Right lobe of liver (tissue), 6 donors: ENCODE data around the gene ATP7B. TPM values are rescaled to one million over a fixed set of nuclear protein-coding genes. Genes with fewer than 3 reads are reported as not detected.
"Not testable (repeated sequence)": the region's sequence is repeated elsewhere in the genome, so short reads cannot be mapped to it uniquely, and the experiment has no call there.

Source experiments
- ATAC-seq, 4 donors: fragments of 200-7000 bp; cut with Tn5 transposase; one replicate each; pipeline ENCODE4 v1.9.1; 2020; ENCODE audit warnings: mild to moderate bottlenecking in 4 of 4, moderate library complexity in 4 of 4
- DNase-seq, 3 donors: peaks; one replicate each; pipeline ENCODE4 v3.0.0-alpha.2; 2020
- H3K27ac ChIP-seq, 3 donors: fragments of 200-600 bp; one replicate each; pipeline ENCODE4 v1.8.0; 2022
- H3K27me3 ChIP-seq, 2 donors: fragments of 200-600 bp; one replicate each; pipeline ENCODE4 v1.8.0; 2022
- H3K36me3 ChIP-seq, 4 donors: fragments of 200-600 bp; sonication (generic) in 1 of 4; one replicate each; pipeline versions ENCODE4 v1.5.1 to v1.8.0; 2017 to 2022; ENCODE audit warnings: control low read depth in 1 of 4
- H3K4me1 ChIP-seq, 4 donors: fragments of 200-600 bp; sonication (generic) in 1 of 4; one replicate each; pipeline versions ENCODE4 v1.5.1 to v1.8.0; 2017 to 2022; ENCODE audit warnings: control low read depth in 1 of 4
- H3K4me3 ChIP-seq, 3 donors: fragments of 200-600 bp; one replicate each; pipeline ENCODE4 v1.8.0; 2022
- H3K9me3 ChIP-seq, 4 donors: fragments of 200-600 bp; sonication (generic) in 1 of 4; one replicate each; pipeline versions ENCODE4 v1.5.1 to v1.8.0; 2017 to 2022; ENCODE audit warnings: control low read depth in 1 of 4
- POLR2A ChIP-seq: fragments of 450-650 bp; IDR thresholded peaks from one replicate; pipeline ENCODE4 v1.6.1; 2017; ENCODE audit warnings: antibody characterized with exemption, mild to moderate bottlenecking
- WGBS: methylation state at CpG from one replicate; pipeline ENCODE4 v1.1.6; 2018; ENCODE audit warnings: low coverage, low lambda C conversion rate; ENCODE audit not compliant: insufficient coverage; ENCODE audit errors: missing lambda C conversion rate; 5-methylcytosine and 5-hydroxymethylcytosine counted together
- intact Hi-C, 2 donors: fragments of 100-400 bp; cut with DNase I; formaldehyde crosslinking; loops; one replicate each; pipeline versions ENCODE4 v1.11.2 to v1.14.1; 2022
- total RNA-seq, 6 experiments: library from RNA; depleted of rRNA in 2 of 6; stranded (reverse); fragments of >200 nt in 2 of 6; fragmentation: NEBNext Ultra II Directional in 3 of 6; extraction: Animal tissue kit (Norgen Biotek cat#: 25700) in 3 of 6; gene quantifications; one replicate each; pipeline versions ENCODE4 v1.1.0 to v1.2.4, GENCODE V29; 2016 to 2023
- TF ChIP-seq, protein P1 (sequence below), 4 donors: fragments of 200-600 bp in 3 of 4; fragments of 450-650 bp in 1 of 4; IDR thresholded peaks; one replicate each; pipeline versions ENCODE4 v1.5.1 to v1.8.0; 2016 to 2022; ENCODE audit warnings: antibody characterized with exemption in 4 of 4, mild to moderate bottlenecking in 2 of 4
- donor health status: DM: no; HTN: yes; CAD: no.
- donor health status: DM: no; HTN: no; CAD: no.
- donor health status: DM: no; HTN: no; CAD: no.
- donor health status: DM: no; HTN: yes; CAD: no.
- donor health status: DM: no; HTN: yes; CAD: no.

ATP7B gene
- total RNA-seq, 6 experiments from 2014 or later: 17.1 to 27.6 (median 21.6) TPM

DNA sequence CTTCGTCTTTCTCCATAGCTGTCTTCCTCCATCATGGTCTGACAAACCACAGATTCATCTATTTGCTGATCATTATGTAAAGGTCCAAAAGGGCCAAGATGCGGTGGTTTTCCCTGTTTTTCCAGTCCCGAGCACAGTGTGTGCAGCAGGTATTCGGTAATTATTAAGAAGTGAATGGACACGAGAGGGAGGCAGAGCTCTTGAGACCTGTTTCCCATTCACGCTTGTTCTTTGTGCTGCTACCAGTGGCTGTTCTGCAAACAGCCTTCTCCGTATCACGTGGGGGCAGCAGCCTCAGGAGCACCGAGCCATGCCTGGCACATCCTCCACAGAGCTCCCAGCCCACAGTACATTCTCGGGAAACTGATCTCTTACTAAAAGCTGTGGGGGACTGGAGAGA lies 99.2 kb downstream of the ATP7B start:
- intact Hi-C loops: no loop called here
- Histone ChIP-seq H3K36me3 (no peaks in the 10 kb centered on the region), H3K9me3 (no peaks in the 10 kb centered on the region), H3K27ac (no peak overlapping the region), H3K4me1 (peaks cover 0 to 5% (median 3%) of the 10 kb centered on the region in 4 donors), H3K4me3 (no peak overlapping the region), H3K27me3 (no peaks in the 10 kb centered on the region)
- TF ChIP-seq POLR2A: no peak
- TF ChIP-seq, protein P1, sequence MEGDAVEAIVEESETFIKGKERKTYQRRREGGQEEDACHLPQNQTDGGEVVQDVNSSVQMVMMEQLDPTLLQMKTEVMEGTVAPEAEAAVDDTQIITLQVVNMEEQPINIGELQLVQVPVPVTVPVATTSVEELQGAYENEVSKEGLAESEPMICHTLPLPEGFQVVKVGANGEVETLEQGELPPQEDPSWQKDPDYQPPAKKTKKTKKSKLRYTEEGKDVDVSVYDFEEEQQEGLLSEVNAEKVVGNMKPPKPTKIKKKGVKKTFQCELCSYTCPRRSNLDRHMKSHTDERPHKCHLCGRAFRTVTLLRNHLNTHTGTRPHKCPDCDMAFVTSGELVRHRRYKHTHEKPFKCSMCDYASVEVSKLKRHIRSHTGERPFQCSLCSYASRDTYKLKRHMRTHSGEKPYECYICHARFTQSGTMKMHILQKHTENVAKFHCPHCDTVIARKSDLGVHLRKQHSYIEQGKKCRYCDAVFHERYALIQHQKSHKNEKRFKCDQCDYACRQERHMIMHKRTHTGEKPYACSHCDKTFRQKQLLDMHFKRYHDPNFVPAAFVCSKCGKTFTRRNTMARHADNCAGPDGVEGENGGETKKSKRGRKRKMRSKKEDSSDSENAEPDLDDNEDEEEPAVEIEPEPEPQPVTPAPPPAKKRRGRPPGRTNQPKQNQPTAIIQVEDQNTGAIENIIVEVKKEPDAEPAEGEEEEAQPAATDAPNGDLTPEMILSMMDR (IDR thresholded peaks at IDR 0.05): no peak
- no peak for DNase-seq
- 81% methylated on average over 4 of the region's 10 CpGs for WGBS
- ATAC-seq: no peak

DNA sequence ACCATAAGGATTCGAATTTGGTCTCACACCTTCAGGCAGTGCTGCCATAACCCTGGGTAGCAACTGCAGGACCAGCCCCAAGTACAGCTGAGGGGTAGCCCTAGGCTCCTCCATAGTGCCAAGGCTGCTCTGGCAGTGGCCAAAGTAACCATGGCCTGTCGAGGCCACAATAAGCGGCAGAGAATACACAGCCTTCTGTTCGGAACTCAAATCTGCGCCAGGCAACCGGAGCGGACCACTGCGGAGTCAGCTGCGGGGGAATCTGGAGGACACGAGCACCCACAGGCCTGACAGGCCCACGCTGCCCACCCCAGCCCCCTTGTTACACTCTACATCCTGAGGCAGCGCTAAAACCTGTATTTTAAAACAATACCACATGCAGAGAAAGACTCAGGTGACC lies 100.7 kb downstream of the ATP7B start:
- Histone ChIP-seq H3K4me3 (no peak overlapping the region), H3K9me3 (no peaks in the 10 kb centered on the region), H3K4me1 (peaks cover 0 to 17% (median 8%) of the 10 kb centered on the region in 4 donors), H3K27me3 (no peaks in the 10 kb centered on the region), H3K27ac (no peak overlapping the region), H3K36me3 (no peaks in the 10 kb centered on the region)
- WGBS: 86% methylated on average over 1 of the region's 12 CpGs
- DNase-seq: no peak
- no peak for ATAC-seq
- TF ChIP-seq, protein P1 (IDR thresholded peaks at IDR 0.05): no peak
- TF ChIP-seq POLR2A: no peak
- intact Hi-C loops: no loop called here

DNA sequence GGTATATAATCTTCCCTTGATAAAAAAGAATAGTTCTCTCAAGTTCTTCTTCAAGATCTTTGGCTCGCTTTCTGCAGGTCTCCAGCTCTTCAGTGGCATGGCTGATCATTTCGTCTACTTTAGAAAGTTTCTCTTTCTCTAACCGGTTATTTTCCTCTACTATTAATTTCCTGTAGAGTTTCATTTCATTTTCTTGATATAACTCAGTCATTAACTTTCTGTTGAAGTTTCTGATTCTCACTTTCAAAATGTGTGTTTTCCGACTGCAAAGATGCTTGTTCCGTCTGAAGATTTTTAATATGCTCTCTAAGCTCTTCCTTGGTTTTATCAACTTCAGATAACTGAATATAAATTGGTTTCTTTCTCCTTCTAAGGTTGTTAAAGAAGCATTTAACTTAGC lies 102.0 kb downstream of the ATP7B start:
- intact Hi-C loops, ATAC-seq, H3K4me3 ChIP-seq, H3K27me3 ChIP-seq, H3K36me3 ChIP-seq, H3K9me3 ChIP-seq, DNase-seq, H3K27ac ChIP-seq: not testable (repeated sequence)
- 71% methylated on average over 5 of the region's 5 CpGs for WGBS
- H3K4me1 ChIP-seq: peaks cover 0 to 17% (median 8%) of the 10 kb centered on the region in 4 donors

DNA sequence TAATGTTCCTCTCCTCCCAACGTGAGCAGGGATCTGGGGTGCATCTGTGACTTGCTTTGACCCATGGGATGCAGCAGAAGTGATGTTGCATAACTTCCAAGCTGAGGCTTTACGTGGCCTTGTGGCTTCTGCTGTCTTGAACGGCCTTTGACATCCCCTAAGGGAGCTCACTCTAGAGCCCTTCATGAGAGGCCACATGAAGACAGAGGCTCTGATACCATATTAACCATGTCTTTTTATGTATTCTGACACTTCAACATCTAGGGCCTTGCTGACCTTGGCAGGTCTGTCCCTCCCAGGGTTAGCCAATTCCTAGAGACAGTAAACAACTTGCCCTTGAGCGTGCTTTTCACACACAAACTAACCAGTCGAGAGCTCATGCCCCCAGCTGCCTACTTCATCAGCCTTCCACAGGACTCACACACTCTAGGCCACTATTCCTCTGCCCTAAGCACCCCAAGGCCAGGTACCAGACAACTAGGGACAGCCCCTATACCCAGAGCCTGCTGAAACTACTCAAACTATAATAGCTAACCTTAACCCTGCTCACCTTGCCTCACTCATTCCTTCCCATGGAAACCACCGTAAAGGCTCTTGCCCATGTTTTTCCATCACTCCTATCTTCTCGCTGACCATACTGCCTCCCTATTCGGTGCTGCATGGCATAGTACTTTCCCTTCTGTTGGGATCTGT lies 104.1 kb downstream of the ATP7B start:
- intact Hi-C loops: no loop called here
- 71% methylated on average over 7 of the region's 8 CpGs for WGBS
- Histone ChIP-seq H3K9me3 (no peaks in the 10 kb centered on the region), H3K27ac (peak overlapping the region in 2 of 3 donors; percentile 45 to 69), H3K4me3 (no peak overlapping the region), H3K36me3 (peaks cover 0 to 2% (median 0%) of the 10 kb centered on the region in 4 donors), H3K4me1 (peaks cover 0 to 17% (median 8%) of the 10 kb centered on the region in 4 donors), H3K27me3 (no peaks in the 10 kb centered on the region)
- peak in 3 of 4 donors; percentile 19 to 43 (median 20) for ATAC-seq
- no peak for DNase-seq
- TF ChIP-seq, protein P1 (IDR thresholded peaks at IDR 0.05): no peak
- no peak for TF ChIP-seq POLR2A

DNA sequence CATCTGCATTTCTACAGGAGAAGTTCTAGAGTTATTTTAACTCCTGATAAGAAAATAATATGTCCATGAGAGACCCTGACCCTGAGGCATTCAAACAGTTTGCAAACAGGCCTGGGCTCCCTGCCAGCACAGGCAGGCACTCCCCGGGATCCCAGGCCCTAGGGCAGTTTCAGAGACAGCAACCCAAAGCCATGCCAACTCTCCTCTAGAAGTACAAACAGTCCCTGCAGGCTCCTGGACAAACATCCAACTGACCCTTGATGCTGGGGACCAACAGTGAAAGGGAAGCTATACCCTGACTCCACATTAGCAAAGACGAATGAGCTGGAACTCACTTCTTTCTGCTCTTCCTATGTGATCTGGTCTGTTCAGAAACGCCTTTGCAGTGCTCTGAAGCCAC lies 104.7 kb downstream of the ATP7B start:
- Histone ChIP-seq H3K27me3 (no peaks in the 10 kb centered on the region), H3K27ac (peak overlapping the region in 2 of 3 donors; percentile 45 to 69), H3K36me3 (peaks cover 0 to 2% (median 0%) of the 10 kb centered on the region in 4 donors), H3K4me3 (no peak overlapping the region), H3K9me3 (no peaks in the 10 kb centered on the region), H3K4me1 (peaks cover 0 to 17% (median 8%) of the 10 kb centered on the region in 4 donors)
- DNase-seq (peak; percentile 46 to 86 (median 81)), ATAC-seq (peak; percentile 96 to 98 (median 97))
- intact Hi-C loops: no loop called here
- 18% methylated on average over 3 of the region's 3 CpGs for WGBS
- no peak for TF ChIP-seq POLR2A
- TF ChIP-seq, protein P1 (IDR thresholded peaks at IDR 0.05): no peak
